Measurements from ENCODE around the gene SLC35G2. TPM values are rescaled to one million over a fixed set of nuclear protein-coding genes. Genes with fewer than 3 reads are reported as not detected.

Gene SLC35G2
- total RNA-seq, 1 donor from 2014 or later, result 10.1 TPM

DNA sequence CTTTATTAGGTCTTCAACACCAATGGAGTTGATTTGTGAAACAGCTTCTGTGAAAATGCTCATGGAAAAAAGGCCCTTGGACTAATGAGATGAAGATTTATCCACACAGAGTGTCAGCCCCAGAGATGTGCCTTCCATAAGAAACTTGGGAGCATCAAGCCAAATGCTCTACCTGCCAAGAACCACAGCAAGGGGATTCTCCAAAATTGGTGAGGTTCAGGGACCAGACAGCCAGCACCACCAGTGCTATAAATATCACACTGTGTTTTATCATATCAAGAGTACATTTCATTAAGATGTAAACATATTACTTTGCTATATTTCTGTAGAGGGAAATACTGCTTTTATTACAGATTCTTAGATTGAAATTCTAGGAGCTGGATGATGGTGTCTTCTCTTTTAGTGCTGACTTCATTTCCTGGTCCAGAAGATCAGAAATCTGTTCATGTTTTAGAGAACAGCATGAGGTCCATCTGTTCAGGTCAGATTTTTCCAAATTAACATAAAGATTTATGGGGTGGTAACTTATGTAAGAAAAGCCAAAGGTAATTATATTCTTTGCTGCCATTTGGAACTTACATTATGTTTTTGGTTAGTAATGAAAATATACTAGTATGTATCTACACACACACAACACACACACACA, 17.7 kb downstream of the SLC35G2 start:
- Mint-ChIP-seq H3K27me3 (ENCODE audit: low read depth, unreplicated experiment) (no peaks in the 10 kb centered on the region), H3K36me3 (ENCODE audit: low read depth, unreplicated experiment) (no peaks in the 10 kb centered on the region), H3K4me3 (ENCODE audit: unreplicated experiment) (no peak overlapping the region), H3K4me1 (ENCODE audit: low read depth, unreplicated experiment) (peaks cover 29% of the 10 kb centered on the region), H3K9me3 (ENCODE audit: unreplicated experiment) (no peaks in the 10 kb centered on the region), H3K27ac (ENCODE audit: unreplicated experiment) (no peak overlapping the region)
- no peak overlapping the region for H2AFZ ChIP-seq (ENCODE audit: low read depth, low read length)
- no peak overlapping the region for H3K9ac ChIP-seq (ENCODE audit: low read length)
- FAIRE-seq (peak; percentile 59), DNase-seq (ENCODE audit: low read depth) (no peak)
- peaks cover 73% of the 10 kb centered on the region for H3K79me2 ChIP-seq (ENCODE audit: insufficient read depth, low read length)
- H3K4me3 ChIP-seq (ENCODE audit: insufficient read depth, low read depth, low read length), result no peak overlapping the region
- H3K27ac ChIP-seq (ENCODE audit: low read depth, low read length), result no peak overlapping the region
- TF ChIP-seq, protein P1, sequence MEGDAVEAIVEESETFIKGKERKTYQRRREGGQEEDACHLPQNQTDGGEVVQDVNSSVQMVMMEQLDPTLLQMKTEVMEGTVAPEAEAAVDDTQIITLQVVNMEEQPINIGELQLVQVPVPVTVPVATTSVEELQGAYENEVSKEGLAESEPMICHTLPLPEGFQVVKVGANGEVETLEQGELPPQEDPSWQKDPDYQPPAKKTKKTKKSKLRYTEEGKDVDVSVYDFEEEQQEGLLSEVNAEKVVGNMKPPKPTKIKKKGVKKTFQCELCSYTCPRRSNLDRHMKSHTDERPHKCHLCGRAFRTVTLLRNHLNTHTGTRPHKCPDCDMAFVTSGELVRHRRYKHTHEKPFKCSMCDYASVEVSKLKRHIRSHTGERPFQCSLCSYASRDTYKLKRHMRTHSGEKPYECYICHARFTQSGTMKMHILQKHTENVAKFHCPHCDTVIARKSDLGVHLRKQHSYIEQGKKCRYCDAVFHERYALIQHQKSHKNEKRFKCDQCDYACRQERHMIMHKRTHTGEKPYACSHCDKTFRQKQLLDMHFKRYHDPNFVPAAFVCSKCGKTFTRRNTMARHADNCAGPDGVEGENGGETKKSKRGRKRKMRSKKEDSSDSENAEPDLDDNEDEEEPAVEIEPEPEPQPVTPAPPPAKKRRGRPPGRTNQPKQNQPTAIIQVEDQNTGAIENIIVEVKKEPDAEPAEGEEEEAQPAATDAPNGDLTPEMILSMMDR (IDR thresholded peaks at IDR 0.05; ENCODE audit: insufficient read depth, low read depth, low read length), result no peak
- no peak for TF ChIP-seq EZH2 (IDR thresholded peaks at IDR 0.05; ENCODE audit: insufficient read depth, low read length)
- no peaks in the 10 kb centered on the region for H3K27me3 ChIP-seq (ENCODE audit: insufficient read depth, low read length)
- peaks cover 18% of the 10 kb centered on the region for H4K20me1 ChIP-seq (ENCODE audit: insufficient read depth, low read length)
- peak overlapping the region; percentile 15 for H3K4me2 ChIP-seq (ENCODE audit: low read length)
- no peaks in the 10 kb centered on the region for H3K9me3 ChIP-seq (ENCODE audit: insufficient read depth, low read depth, low read length)
- H3K36me3 ChIP-seq (ENCODE audit: insufficient read depth, low read length), result no peaks in the 10 kb centered on the region
- peaks cover 18% of the 10 kb centered on the region for H3K4me1 ChIP-seq (ENCODE audit: insufficient read depth, low read length)

DNA sequence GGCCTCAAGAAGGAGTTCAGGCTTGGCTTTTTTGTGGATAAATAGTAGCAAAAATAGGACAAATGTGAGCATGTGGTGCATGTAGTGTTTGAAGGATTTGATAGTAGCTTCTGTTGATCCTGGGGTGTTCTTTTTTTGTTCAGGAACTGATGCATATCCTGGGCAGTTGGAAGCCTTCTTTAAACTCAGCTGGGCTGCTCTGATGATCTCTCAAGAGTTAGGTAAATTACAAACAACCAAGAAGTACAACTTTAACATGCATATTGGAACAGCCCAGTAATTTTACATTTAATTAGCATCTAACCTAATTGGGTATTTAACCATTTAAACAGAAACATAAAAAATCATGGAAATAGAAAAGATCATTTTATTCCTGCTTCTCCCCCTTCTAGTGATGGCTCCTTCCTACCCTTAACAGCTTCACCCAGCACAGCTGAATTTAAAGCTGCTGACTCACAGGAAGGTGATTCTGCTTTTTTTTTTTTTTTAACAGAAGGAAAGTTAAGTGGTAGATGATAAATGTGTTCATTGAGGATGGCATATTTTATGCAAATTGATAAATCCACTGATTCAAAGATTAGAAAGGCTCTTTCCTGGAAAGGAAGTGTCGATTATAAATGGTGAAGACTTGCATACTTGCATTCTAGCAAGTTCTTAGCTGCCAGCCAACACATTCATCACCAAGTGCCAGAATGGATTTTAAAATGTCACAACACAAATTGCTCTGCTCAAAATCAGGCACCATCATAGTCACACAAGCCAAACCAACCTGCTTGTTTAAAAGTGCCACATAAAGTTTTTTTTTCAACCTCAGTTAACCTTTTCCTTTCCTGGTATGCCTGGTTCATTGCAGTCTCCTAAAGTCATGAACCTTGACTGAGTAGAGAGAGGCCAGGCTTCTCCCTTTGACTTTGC, 20.0 kb downstream of the SLC35G2 start:
- H2AFZ ChIP-seq (ENCODE audit: low read depth, low read length), result no peak overlapping the region
- peaks cover 69% of the 10 kb centered on the region for H3K79me2 ChIP-seq (ENCODE audit: insufficient read depth, low read length)
- Mint-ChIP-seq H3K27me3 (ENCODE audit: low read depth, unreplicated experiment) (no peaks in the 10 kb centered on the region), H3K4me1 (ENCODE audit: low read depth, unreplicated experiment) (peaks cover 29% of the 10 kb centered on the region), H3K4me3 (ENCODE audit: unreplicated experiment) (peak overlapping the region; percentile 23), H3K36me3 (ENCODE audit: low read depth, unreplicated experiment) (peaks cover 10% of the 10 kb centered on the region), H3K9me3 (ENCODE audit: unreplicated experiment) (peaks cover 3% of the 10 kb centered on the region), H3K27ac (ENCODE audit: unreplicated experiment) (peak overlapping the region; percentile 79)
- H3K27ac ChIP-seq (ENCODE audit: low read depth, low read length), result peak overlapping the region; percentile 25
- TF ChIP-seq, protein P1 (IDR thresholded peaks at IDR 0.05; ENCODE audit: insufficient read depth, low read depth, low read length), result no peak
- no peak for TF ChIP-seq EZH2 (IDR thresholded peaks at IDR 0.05; ENCODE audit: insufficient read depth, low read length)
- peak overlapping the region; percentile 54 for H3K4me2 ChIP-seq (ENCODE audit: low read length)
- DNase-seq (ENCODE audit: low read depth) (peak; percentile 70), FAIRE-seq (no peak)
- H3K36me3 ChIP-seq (ENCODE audit: insufficient read depth, low read length), result no peaks in the 10 kb centered on the region
- peaks cover 16% of the 10 kb centered on the region for H4K20me1 ChIP-seq (ENCODE audit: insufficient read depth, low read length)
- H3K9ac ChIP-seq (ENCODE audit: low read length), result peak overlapping the region; percentile 32
- no peaks in the 10 kb centered on the region for H3K9me3 ChIP-seq (ENCODE audit: insufficient read depth, low read depth, low read length)
- H3K4me3 ChIP-seq (ENCODE audit: insufficient read depth, low read depth, low read length), result no peak overlapping the region
- H3K4me1 ChIP-seq (ENCODE audit: insufficient read depth, low read length), result peaks cover 18% of the 10 kb centered on the region
- no peaks in the 10 kb centered on the region for H3K27me3 ChIP-seq (ENCODE audit: insufficient read depth, low read length)

Measured in astrocyte (in vitro differentiated cells and primary cell).